GM18526 (cell line): ENCODE data around the gene FOXO3.

ENCODE experiments used
- POLR2A ChIP-seq: IDR thresholded peaks from 3 replicates; pipeline ENCODE4 v1.6.1; 2011; ENCODE audit not compliant: insufficient read length; ENCODE audit errors: extremely low read depth

Gene FOXO3

DNA sequence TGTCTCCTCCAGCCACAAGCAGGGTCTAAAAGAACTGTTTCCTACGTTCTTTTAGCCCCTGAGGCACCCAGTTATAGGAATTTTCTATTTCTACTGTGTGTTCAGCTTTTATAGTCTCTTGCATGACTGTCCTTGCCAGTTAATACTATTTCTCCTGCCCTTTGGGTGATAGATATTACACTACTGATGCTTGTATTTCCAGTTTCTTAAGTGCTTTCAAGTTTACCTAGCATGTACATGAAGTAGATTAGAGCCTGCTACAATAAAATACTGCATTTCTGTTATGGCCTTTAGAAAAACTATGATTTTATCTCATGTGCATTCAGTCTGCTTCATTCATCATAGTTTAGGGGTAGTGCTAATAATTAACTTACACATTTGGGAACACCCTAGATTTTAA is 89.6 kb downstream of the FOXO3 start:
- no peak for TF ChIP-seq POLR2A

DNA sequence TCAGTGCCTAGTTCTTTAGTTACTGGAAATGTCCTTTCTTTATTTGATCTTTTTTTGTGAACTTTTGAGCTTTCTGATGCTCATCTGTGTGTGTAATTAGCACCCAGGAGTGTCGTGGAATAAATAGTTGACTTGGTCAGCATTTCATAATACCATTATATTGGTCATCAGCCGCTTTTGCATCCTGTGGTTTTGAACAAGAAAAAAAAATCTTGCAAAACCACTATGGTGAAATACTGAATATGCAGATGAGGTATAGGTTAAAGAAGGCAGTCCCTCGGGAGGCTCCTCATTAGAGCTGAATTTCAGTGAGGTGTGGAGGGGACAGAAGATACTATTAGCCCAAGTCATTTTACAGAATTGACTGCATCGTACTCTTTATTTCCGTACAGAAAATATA is 90.1 kb downstream of the FOXO3 start:
- no peak for TF ChIP-seq POLR2A

DNA sequence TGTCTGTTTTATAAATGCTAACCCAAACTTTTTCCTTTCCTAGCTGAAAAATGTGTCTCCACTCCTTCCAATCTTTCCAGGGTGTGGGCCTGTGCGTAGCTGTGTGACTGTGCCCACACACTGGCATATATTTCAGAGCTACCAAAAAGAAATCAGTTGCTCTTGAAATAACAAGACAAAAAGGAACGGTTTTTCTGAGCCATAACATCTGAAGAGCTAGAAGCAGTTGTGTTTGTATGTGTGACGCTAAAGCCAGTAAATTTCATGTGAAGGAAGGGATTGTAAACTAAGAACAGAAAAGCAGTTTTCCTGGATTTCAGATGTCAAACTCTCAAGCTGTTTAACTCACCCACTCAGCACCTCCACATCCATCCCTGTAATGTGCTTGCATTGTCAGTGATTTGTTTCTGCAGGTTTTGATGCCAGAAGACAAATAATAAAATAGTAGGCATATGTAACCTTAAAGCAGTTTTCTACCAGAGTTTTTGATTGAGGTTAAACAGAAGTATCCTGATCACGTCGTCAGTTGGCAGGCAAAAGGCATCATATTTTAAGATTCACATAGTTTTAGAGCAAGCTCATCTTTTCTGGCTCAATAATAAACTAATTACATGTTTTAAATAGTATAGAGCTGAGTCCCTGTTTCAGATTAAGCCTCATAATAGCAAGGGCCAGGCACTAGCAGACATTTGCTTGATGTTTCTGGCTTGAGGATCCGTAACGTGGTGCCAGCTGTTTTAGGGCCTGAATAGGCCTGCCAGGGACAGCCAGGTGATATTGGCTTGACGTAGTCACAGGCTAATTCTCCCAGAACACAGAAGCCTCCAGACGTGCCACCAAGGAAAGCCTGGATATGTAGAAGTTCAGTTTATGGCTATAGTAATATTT is 90.9 kb downstream of the FOXO3 start:
- no peak for TF ChIP-seq POLR2A

DNA sequence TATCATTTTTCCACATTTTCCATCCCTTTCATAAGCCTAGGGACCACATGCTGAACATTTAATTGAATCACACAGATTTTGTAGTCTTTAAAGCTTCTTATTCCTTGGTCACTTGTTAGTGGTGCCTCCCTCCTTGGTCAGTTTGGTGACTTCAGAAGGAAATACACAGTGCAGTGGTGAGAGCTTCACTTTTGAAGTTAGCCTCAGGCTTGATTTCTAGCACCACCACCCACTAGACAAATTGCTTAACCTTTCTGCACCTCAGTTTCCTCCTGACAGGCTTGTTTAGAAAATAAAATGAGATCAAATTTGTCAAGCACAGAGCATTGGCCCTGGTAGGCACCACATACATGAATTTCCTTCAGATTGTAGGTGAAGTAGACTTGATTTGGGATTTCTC is 91.7 kb downstream of the FOXO3 start:
- no peak for TF ChIP-seq POLR2A

DNA sequence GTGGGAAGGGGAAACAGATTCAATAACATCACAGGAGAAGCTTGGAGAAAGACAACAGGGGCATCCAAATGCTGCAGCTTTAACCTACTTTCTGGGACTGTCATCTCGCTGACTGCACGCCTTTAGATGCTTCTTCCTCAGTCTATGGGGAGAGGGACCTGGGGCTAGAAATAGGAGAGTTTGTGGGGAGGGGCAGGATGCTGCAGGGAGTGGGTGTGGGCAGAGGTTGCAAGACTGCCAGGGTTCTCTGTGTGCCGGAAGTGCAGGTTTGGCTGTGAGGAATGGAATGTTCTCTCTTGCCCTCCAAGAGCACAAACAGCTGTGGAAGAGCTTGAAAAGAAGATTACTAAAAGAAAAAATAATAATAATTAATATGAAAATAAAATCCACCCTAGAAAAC is 93.2 kb downstream of the FOXO3 start:
- no peak for TF ChIP-seq POLR2A

DNA sequence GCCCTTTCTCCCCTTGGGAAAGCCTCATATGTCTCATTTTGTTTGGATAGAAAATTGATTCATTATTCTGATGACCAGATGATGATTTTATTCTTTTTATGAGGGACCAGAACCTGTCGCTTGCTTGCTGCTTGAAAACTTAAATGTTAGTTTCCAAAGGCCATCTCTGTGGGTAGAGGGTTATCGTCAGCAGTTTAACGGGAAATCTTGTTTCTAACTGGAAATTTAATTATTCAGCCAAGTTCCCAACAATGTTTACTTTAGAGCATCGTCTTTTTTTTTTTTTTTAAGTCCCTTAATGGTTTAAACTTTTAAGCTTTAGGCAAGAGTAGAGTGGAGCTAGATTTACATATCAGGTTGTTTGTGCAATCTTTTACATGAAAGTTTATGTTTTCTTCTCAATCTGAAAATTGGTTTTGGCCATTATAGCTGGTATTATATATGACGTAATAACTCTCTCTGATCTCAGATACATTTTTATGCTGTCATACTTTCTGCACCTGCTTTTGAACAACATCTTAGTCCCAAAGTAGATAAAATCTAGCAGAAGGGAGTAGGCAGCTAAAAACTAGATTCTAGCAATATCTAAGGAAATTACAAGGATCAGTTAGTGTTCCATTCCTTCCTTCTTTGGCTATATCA is 93.9 kb downstream of the FOXO3 start:
- TF ChIP-seq POLR2A, result no peak

DNA sequence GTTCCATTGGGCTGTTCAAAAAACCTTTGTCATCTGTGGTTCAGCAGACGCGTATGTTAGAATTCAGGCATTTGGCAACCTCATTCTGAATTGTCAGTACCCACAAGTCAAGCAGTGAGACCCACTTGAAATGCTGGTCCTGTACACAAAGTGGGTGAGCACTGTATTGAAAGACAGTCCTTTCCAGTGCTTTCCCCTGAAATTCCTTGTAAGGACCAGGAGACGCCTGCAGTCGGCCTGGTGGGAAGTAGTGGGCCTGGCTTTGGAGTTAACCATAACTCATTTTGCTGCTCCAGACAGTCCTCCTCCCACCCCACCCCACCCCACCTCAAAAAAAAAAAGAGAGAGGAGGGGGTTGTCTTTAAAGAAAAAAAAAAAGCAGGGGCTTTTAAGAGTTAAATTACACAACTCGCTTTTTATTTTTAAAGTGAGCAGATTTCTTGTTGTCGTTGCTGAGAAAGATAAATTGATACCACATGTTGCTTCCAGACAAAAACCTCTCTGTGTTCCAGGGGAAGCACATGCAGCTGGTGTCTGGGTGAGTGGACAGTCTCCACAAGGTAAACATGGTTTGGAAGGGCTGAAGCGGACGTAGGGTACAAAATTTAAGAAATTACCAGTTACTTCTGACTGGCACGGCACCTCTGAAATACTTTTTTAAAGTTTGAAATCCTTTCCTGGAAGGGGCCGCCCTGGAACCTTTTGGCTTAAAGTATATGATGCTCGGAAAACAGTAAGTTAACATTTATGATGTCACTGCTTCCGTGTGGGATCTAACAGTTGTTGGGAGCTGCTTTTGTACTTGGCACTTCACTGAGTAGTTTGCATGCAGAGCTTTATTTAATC is 95.3 kb downstream of the FOXO3 start:
- TF ChIP-seq POLR2A, result no peak

DNA sequence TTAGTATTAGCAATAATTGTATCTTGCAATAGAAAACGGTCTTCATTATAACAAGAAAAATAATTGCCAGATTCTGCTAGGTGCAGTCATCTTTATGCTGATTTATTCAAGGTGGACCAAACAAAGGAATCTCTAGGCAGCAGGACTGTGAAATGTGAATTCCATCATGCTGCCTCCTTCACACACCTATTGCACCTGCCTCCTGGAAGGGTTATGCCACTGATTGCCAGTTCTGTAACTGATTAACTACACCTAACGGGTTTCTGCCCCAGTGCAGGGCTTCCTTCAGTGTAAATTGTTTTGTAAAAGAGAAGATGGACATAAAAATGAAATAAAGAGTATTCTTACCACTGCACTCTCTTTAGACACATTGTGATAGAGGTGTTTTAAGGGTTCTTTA is 96.1 kb downstream of the FOXO3 start:
- TF ChIP-seq POLR2A, result no peak

DNA sequence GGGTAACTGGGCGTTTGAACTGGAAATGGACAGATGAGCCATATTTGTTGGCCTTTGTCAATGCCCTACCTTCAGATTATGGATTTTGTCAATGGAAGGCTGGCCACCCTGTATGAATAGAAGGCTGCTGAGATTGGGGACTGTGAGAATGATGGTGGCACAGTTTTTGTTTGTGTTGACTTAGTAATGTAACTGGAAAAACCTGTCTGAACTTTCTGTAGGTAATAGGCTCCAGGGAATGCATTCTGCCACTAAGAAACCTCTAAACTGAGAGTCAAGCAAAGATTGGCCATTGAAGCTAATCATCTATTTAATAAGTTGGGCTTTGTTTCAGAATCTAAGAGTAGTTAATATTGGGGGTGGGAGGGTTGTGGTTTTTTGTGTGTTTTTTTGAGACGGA is 97.5 kb downstream of the FOXO3 start:
- TF ChIP-seq POLR2A, result no peak

DNA sequence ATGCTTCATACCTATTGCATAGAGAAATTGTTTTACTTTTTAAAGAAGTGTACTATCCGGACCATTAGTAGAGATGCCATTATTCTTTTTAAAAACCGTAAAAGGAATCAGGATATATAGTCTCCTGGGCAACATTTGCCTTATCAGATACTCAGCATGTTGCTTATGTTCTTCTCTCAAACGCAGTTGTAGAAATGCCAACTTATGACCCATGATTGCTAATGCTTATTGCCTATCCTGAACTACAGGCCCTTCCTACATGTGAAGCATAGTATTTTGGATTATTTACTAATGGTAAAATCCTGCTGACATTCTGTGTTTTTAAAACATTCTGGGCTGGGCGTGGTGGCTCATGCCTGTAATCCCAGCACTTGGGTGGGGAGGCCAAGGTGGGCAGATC is 99.5 kb downstream of the FOXO3 start:
- no peak for TF ChIP-seq POLR2A

DNA sequence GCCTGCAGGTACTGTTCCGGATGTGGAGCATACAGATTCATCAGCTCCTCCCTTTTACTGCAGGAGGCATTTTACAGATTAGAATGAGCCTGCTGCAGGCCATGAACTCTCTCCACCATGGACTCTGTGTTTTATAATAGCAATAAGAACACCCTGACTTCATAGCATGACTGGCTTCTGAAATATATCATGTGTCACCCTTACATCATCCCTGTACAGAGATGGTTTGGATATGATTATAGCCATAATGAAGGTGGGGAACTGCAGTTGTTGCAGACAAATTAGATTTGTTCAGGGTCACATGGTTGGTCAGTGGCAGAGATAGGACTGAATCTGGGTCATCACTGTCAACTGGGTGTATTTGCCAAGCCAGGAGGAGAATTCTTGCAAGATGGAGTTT is 100.7 kb downstream of the FOXO3 start:
- TF ChIP-seq POLR2A, result no peak

DNA sequence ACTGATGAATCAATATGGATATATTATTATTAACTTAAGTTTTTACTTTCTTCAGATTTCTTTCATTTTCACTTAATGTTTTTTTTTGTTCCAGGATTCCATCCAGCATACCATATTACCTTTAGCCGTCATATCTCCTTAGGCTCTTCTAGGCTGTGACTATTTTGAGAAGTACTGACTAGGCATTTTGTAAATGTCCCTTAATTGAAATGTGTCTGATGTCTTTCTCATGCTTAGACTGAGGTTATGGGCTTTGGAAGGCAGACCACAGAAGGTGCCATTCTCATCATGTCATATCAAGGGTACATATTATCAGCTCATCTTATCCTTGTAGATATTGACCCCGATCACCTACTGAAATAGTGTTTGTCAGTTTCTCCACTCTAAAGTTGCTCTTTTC is 101.3 kb downstream of the FOXO3 start:
- no peak for TF ChIP-seq POLR2A

DNA sequence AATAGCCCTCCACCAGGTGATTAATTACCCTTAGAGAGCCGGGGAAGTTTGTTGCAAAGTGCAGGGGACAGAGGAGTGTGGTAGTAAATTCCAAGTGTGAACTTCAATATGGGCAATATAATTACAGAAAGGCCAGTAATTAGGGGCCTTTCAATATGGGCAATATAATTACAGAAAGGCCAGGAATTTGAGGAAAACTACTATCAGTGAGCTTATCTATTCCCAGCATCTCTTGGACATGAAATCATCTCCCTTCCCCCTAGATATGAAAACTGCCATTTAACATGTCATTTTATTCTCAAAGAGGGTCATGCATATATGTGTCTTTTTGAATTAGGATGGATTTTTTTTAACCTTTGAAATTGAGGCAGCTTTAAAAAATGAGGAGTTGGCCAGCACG is 102.0 kb downstream of the FOXO3 start:
- TF ChIP-seq POLR2A, result no peak

DNA sequence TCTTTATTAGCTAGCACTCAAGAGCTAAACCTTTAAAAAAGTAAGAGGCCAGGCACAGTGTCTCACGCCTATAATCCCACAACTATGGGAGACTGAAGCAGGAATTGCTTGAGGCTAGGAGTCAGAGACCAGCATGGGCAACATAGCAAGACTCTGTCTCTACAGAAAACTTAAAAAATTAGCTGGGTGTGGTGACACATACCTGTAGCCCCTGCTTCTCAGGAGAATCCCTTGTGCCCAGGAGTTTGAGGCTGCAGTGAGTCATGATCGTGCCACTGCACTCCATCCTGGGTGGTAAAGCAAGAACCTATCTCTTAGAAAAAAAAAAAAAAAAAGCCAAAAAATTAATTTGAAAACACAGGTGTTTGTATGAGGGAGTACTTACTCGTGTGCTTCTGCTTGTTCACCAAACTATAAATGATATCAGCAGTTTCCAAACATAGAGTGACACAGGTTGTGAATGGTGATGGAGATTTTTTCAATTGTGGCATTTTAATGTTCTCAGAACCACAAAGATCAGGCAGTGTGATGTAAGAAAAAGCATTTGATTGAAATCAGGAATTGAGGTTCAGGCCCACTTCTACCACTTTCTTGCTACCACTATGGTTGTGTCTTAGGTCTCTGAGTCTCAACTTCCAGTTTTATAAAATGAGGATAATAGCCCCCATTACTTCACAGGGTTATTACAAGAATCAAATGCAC is 104.9 kb downstream of the FOXO3 start:
- TF ChIP-seq POLR2A, result no peak

DNA sequence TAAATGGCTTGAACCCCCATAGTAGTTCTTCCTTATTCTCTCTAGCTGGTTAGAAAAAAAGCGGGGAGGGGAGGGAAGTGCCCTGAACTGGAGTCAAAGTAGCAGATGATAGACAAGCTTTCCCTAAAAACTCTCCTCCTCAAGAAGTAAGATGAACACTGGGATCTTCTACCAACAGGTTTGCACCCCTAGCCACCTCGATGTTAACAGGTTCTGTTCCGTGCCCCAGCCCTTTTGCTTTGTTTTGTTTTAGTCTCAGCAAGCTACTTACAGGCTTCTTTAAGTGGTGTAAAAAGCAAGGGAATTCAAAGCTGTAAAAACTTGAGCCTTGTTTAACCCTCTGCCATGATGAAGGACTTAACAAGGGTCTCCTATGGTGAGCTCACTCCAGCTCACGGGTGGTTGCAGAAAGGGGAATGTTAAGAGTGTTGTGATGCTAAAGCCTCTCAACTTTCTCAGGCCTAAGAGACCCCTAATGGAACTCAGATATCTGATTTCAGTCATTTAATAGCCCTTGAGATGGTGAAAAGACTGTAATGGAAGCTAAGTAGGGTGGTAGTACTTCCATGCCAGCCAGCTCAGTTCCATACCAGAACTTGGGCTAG is 106.0 kb downstream of the FOXO3 start:
- no peak for TF ChIP-seq POLR2A
